PC-3 (cell line): ENCODE data around the gene TPSG1. TPM values are rescaled to one million over a fixed set of nuclear protein-coding genes. Genes with fewer than 3 reads are reported as not detected.

Experiments
- ATAC-seq: fragments of 200-7000 bp; cut with Tn5 transposase; 2 replicates; pipeline ENCODE4 v1.9.1; 2020; ENCODE audit warnings: mild to moderate bottlenecking, moderate library complexity
- BruUV-seq: library from RNA; stranded (reverse); fragments of 400-500 nt; replicated peaks from 2 replicates; lab custom pipeline; 2021; lab: Mats Ljungman, UMichigan
- CTCF ChIA-PET: fragments of 300-600 bp; sonication (Branson Sonifier 250); formaldehyde crosslinking; loops from one replicate; lab custom pipeline; 2022; ENCODE audit warnings: antibody characterized with exemption; lab: Charles Lee
- POLR2A ChIA-PET: fragments of 300-600 bp; sonication (Branson Sonifier 250); formaldehyde crosslinking; loops from one replicate; lab custom pipeline; 2022; ENCODE audit warnings: antibody characterized with exemption; ENCODE audit not compliant: unreplicated experiment; lab: Charles Lee
- DNase-seq: peaks from one replicate; pipeline ENCODE4 v3.0.0-alpha.2; 2015
- H2AFZ ChIP-seq: fragments of 300-600 bp; sonication (generic); 2 replicates; pipeline ENCODE4 v1.6.0; 2016; ENCODE audit warnings: antibody characterized with exemption, low read length
- H3F3A ChIP-seq: fragments of 300-600 bp; sonication (generic); one replicate; pipeline ENCODE4 v1.6.0; 2017; ENCODE audit warnings: antibody characterized with exemption, low read length, control low read depth, mild to moderate bottlenecking; ENCODE audit not compliant: unreplicated experiment
- H3K27ac ChIP-seq: fragments of 300-600 bp; sonication (generic); 2 replicates; pipeline ENCODE4 v1.5.1; 2016; ENCODE audit warnings: mild to moderate bottlenecking, low read length
- H3K27me3 ChIP-seq: fragments of 300-600 bp; sonication (generic); 2 replicates; pipeline ENCODE4 v1.6.1; 2016; ENCODE audit warnings: low read length, mixed read lengths
- H3K36me3 ChIP-seq: fragments of 300-600 bp; sonication (generic); 2 replicates; pipeline ENCODE4 v1.6.1; 2016; ENCODE audit warnings: low read depth, mixed run types, low read length, mixed read lengths
- H3K4me1 ChIP-seq: fragments of 300-600 bp; sonication (generic); 2 replicates; pipeline ENCODE4 v1.5.1; 2016; ENCODE audit warnings: low read length; ENCODE audit not compliant: insufficient read depth
- H3K4me2 ChIP-seq: fragments of 300-600 bp; sonication (generic); 2 replicates; pipeline ENCODE4 v1.6.0; 2016; ENCODE audit warnings: low read length
- H3K4me3 ChIP-seq: fragments of 300-600 bp; sonication (generic); 2 replicates; pipeline ENCODE4 v1.5.1; 2016; ENCODE audit warnings: mild to moderate bottlenecking, low read length, mixed read lengths
- H3K79me2 ChIP-seq: fragments of 300-600 bp; sonication (generic); 2 replicates; pipeline ENCODE4 v1.6.1; 2017; ENCODE audit warnings: low read length, mixed read lengths
- H3K9ac ChIP-seq: fragments of 300-600 bp; sonication (generic); 2 replicates; pipeline ENCODE4 v1.6.0; 2016; ENCODE audit warnings: mild to moderate bottlenecking, low read length
- H3K9me2 ChIP-seq: fragments of 300-600 bp; sonication (generic); replicated peaks from 2 replicates; pipeline ENCODE4 v1.6.1; 2016; ENCODE audit warnings: mixed run types, low read length, mixed read lengths
- H3K9me3 ChIP-seq: fragments of 300-600 bp; sonication (generic); 2 replicates; pipeline ENCODE4 v1.6.1; 2016; ENCODE audit warnings: low read length, mixed read lengths
- H4K20me1 ChIP-seq: fragments of 300-600 bp; sonication (generic); 2 replicates; pipeline ENCODE4 v1.6.1; 2016; ENCODE audit warnings: low read length, mixed read lengths
- EZH2 ChIP-seq: fragments of 300-600 bp; sonication (generic); IDR thresholded peaks from one replicate; pipeline ENCODE4 v1.6.1; 2017; ENCODE audit warnings: antibody characterized with exemption, mild to moderate bottlenecking, low read length; ENCODE audit not compliant: unreplicated experiment
- EZH2phosphoT487 ChIP-seq: fragments of 300-600 bp; sonication (generic); IDR thresholded peaks from 2 replicates; pipeline ENCODE4 v1.6.1; 2018; ENCODE audit warnings: mild to moderate bottlenecking, antibody characterized with exemption, low read length, borderline replicate concordance
- intact Hi-C: fragments of 100-400 bp; cut with micrococcal nuclease; formaldehyde crosslinking; loops from 2 replicates; pipeline ENCODE4 v1.9.0; 2023
- total RNA-seq: library from RNA; depleted of rRNA; stranded (reverse); fragments of >200 nt; gene quantifications from 2 replicates; pipeline ENCODE4 v1.2.3, GENCODE V29; 2014
- TF ChIP-seq, protein P1 (sequence below): fragments of 300-600 bp; sonication (generic); conservative IDR thresholded peaks from 2 replicates; pipeline ENCODE4 v1.5.1; 2017; ENCODE audit warnings: antibody characterized with exemption, low read depth, mild to moderate bottlenecking, low read length

The TPSG1 gene
- total RNA-seq, 1 experiment from 2014 or later = not detected

DNA sequence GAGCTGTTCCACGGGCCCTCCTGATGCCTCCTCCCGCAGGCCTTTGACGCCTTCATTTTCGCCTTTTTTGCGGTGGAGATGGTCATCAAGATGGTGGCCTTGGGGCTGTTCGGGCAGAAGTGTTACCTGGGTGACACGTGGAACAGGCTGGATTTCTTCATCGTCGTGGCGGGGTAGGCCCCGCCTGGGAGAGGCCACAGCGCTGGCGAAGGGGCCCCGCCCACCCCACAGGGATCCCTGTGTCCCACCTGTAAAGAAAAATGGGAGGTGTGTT lies 29.7 kb downstream of the TPSG1 start:
- Histone ChIP-seq H3K27me3 (no peaks in the 10 kb centered on the region), H2AFZ (no peak overlapping the region), H3K9me3 (no peaks in the 10 kb centered on the region), H3K9ac (no peak overlapping the region), H3K36me3 (no peaks in the 10 kb centered on the region), H3F3A (no peaks in the 10 kb centered on the region), H4K20me1 (no peaks in the 10 kb centered on the region), H3K4me2 (no peak overlapping the region), H3K27ac (no peak overlapping the region), H3K4me3 (no peak overlapping the region), H3K4me1 (no peaks in the 10 kb centered on the region), H3K79me2 (no peaks in the 10 kb centered on the region), H3K9me2 (no peaks in the 10 kb centered on the region)
- intact Hi-C loops = no loop called here
- BruUV-seq = no TSS peak
- no peak for DNase-seq
- CTCF ChIA-PET = no interaction called here
- ATAC-seq = no peak
- POLR2A ChIA-PET = no interaction called here
- TF ChIP-seq EZH2phosphoT487 (no peak), EZH2 (no peak)
- TF ChIP-seq, protein P1, sequence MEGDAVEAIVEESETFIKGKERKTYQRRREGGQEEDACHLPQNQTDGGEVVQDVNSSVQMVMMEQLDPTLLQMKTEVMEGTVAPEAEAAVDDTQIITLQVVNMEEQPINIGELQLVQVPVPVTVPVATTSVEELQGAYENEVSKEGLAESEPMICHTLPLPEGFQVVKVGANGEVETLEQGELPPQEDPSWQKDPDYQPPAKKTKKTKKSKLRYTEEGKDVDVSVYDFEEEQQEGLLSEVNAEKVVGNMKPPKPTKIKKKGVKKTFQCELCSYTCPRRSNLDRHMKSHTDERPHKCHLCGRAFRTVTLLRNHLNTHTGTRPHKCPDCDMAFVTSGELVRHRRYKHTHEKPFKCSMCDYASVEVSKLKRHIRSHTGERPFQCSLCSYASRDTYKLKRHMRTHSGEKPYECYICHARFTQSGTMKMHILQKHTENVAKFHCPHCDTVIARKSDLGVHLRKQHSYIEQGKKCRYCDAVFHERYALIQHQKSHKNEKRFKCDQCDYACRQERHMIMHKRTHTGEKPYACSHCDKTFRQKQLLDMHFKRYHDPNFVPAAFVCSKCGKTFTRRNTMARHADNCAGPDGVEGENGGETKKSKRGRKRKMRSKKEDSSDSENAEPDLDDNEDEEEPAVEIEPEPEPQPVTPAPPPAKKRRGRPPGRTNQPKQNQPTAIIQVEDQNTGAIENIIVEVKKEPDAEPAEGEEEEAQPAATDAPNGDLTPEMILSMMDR = no peak

DNA sequence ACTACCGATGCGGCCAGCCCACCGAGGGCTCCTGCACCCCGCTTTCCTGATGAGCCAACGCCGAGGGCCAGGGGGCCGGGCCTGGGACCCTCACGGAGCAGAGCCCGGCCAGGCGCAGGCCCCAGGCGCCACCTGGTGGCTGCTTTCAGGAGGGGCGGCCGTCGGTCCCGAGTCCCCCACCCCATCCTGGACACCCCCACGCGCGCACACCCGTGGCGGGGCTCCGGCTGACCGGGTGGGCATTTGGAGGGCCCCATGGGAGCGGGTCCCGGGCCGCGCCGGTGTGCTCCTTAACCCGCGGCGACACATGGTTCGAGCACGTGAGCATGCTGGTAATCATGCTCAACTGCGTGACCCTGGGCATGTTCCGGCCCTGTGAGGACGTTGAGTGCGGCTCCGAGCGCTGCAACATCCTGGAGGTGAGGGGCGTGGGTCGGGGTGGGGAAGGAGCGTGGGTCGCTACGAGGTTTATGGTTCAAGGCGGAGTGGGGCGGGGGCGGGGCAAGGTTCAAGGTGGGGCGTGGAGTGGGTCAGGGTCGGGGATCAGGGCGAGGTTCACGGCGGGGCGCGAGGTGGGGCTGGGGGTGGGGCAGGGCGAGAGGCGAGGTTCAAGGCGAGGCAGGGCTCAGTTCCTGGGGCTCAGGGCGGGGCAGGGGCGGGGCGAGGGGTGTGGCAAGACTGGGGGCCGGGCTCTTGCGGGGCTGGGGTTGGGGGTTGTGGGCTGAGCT lies 30.2 kb downstream of the TPSG1 start:
- no peak overlapping the region for H3K9ac ChIP-seq
- ATAC-seq (peak; percentile 42), DNase-seq (no peak)
- H3K4me2 ChIP-seq = 0 out of 2 replicates have a peak overlapping the region, but pooled peaks have one; percentile 37
- H3K27me3 ChIP-seq = no peaks in the 10 kb centered on the region
- TF ChIP-seq EZH2phosphoT487 (no peak), EZH2 (no peak)
- TF ChIP-seq, protein P1 = peak; percentile 75
- no peaks in the 10 kb centered on the region for H3K4me1 ChIP-seq
- ChIA-PET CTCF (interaction anchor here (1.0 kb wide), 1 partner anchor 44 kb away, joined by 3 read pairs; no protein-coding TSS in a partner anchor), POLR2A (interaction anchor here (0.7 kb wide), 1 partner anchor 12 kb away, joined by 4 read pairs; no protein-coding TSS in a partner anchor)
- no peaks in the 10 kb centered on the region for H4K20me1 ChIP-seq
- H3K4me3 ChIP-seq = no peak overlapping the region
- BruUV-seq = no TSS peak
- no peaks in the 10 kb centered on the region for H3K36me3 ChIP-seq
- no peaks in the 10 kb centered on the region for H3K9me3 ChIP-seq
- intact Hi-C loops = no loop called here
- H2AFZ ChIP-seq = no peak overlapping the region
- no peak overlapping the region for H3K27ac ChIP-seq
- no peaks in the 10 kb centered on the region for H3K9me2 ChIP-seq
- no peaks in the 10 kb centered on the region for H3K79me2 ChIP-seq
- no peaks in the 10 kb centered on the region for H3F3A ChIP-seq
